K562 (cell line): ENCODE results near the gene CHGA. TPM values are rescaled to one million over a fixed set of nuclear protein-coding genes. Genes with fewer than 3 reads are reported as not detected.

Experiments used
- ATAC-seq: fragments of 200-7000 bp; cut with Tn5 transposase; 3 replicates; pipeline ENCODE4 v1.9.1; 2020; ENCODE audit warnings: moderate library complexity
- BruUV-seq: library from RNA; stranded (reverse); fragments of 400-500 nt; replicated peaks from 2 replicates; lab custom pipeline; 2021; lab: Mats Ljungman, UMichigan
- CTCF ChIA-PET: fragments of 300-600 bp; formaldehyde crosslinking; extraction: SDS; loops from one replicate; lab custom pipeline; 2021; ENCODE audit warnings: low intra/inter-chr PET ratio; lab: Yijun Ruan, JAX
- POLR2A ChIA-PET: fragments of 300-600, 350-650 bp; sonication (Branson Sonifier 250); formaldehyde crosslinking; extraction: SDS; loops from one replicate; lab custom pipeline; 2021; ENCODE audit warnings: antibody characterized with exemption, inconsistent platforms; lab: Yijun Ruan, JAX
- DNase-seq, 4 experiments: peaks; one replicate each; pipeline versions ENCODE4 v3.0.0 to v3.0.0-alpha.2; 2011 to 2018; ENCODE audit warnings: low spot score in 3 of 4, mixed read lengths in 3 of 4; ENCODE audit errors: extremely low read depth in 1 of 4
- FAIRE-seq: peaks from 2 replicates; lab custom pipeline; 2011; peaks lifted over from hg19 to GRCh38; lab: Jason Lieb, UNC
- H2AFZ ChIP-seq: 2 replicates; pipeline ENCODE4 v1.6.0; 2011; ENCODE audit warnings: low read depth, low read length, control low read depth, inconsistent platforms
- H3K27ac ChIP-seq: fragments of 200-600 bp; 3 replicates; pipeline ENCODE4 v1.8.0; 2011; ENCODE audit warnings: low read depth, mild to moderate bottlenecking, control low read depth, inconsistent platforms, low read length, moderate library complexity, mixed read lengths; ENCODE audit errors: extremely low read depth
- H3K27me3 ChIP-seq, 2 experiments: fragments of 300-600 bp in 1 of 2; 2 replicates in 1 of 2; 3 replicates in 1 of 2; pipeline versions ENCODE4 v1.6.0 to v1.8.0; 2011; ENCODE audit warnings: inconsistent platforms in 2 of 2, low read length in 2 of 2, mild to moderate bottlenecking in 1 of 2, mixed read lengths in 1 of 2, moderate library complexity in 1 of 2; ENCODE audit not compliant: control insufficient read depth in 2 of 2, insufficient read depth in 2 of 2
- H3K36me3 ChIP-seq: fragments of 300-600 bp; 3 replicates; pipeline ENCODE4 v1.8.0; 2011; ENCODE audit warnings: mild to moderate bottlenecking, low read length, inconsistent platforms; ENCODE audit not compliant: control insufficient read depth, insufficient read depth
- H3K4me1 ChIP-seq, 2 experiments: fragments of 200-600 bp in 1 of 2; replicated peaks in 1 of 2; 2 replicates in 1 of 2; 3 replicates in 1 of 2; pipeline versions ENCODE4 v1.5.1 to v1.8.0; 2011; ENCODE audit warnings: inconsistent platforms in 2 of 2, low read length in 2 of 2, mild to moderate bottlenecking in 1 of 2, mixed read lengths in 1 of 2, moderate library complexity in 1 of 2; ENCODE audit not compliant: control insufficient read depth in 2 of 2, insufficient read depth in 2 of 2
- H3K4me2 ChIP-seq: 2 replicates; pipeline ENCODE4 v1.6.1; 2011; ENCODE audit warnings: low read length, control low read depth, inconsistent platforms, mixed read lengths; ENCODE audit not compliant: insufficient read depth
- H3K4me3 ChIP-seq: fragments of 200-600 bp; sonication (generic), shearing (Covaris generic); 2 replicates; pipeline ENCODE4 v1.5.1; 2016; ENCODE audit warnings: control low read depth, inconsistent platforms
- H3K79me2 ChIP-seq: fragments of 200-600 bp; 3 replicates; pipeline ENCODE4 v1.8.0; 2011; ENCODE audit warnings: low read length, inconsistent platforms; ENCODE audit not compliant: control insufficient read depth, insufficient read depth
- H3K9ac ChIP-seq, 2 experiments: 2 replicates each; pipeline versions ENCODE4 v1.6.0 to v1.6.1; 2011; ENCODE audit warnings: low read depth in 2 of 2, low read length in 2 of 2, control low read depth in 1 of 2, inconsistent platforms in 1 of 2, mild to moderate bottlenecking in 1 of 2, mixed read lengths in 1 of 2; ENCODE audit not compliant: insufficient read depth in 1 of 2
- H3K9me1 ChIP-seq: one replicate; pipeline ENCODE4 v1.6.0; 2011; ENCODE audit warnings: inconsistent platforms, mild to moderate bottlenecking, low read length, moderate library complexity; ENCODE audit not compliant: control insufficient read depth, insufficient read depth
- H3K9me3 ChIP-seq: replicated peaks from 2 replicates; pipeline ENCODE4 v1.5.1; 2011; ENCODE audit warnings: low read depth, low read length, inconsistent platforms; ENCODE audit not compliant: control insufficient read depth, insufficient read depth
- H4K20me1 ChIP-seq: replicated peaks from 2 replicates; pipeline ENCODE4 v1.6.1; 2011; ENCODE audit warnings: low read length, inconsistent platforms, mixed read lengths; ENCODE audit not compliant: control insufficient read depth, insufficient read depth
- POLR3G ChIP-seq: IDR thresholded peaks from 2 replicates; pipeline ENCODE4 v1.6.1; 2011; ENCODE audit not compliant: insufficient read length, insufficient replicate concordance; ENCODE audit errors: extremely low read depth
- POU5F1 ChIP-seq: fragments of 150-350 bp; IDR thresholded peaks from 2 replicates; pipeline ENCODE4 v1.6.1; 2014; ENCODE audit warnings: borderline replicate concordance, low read length, low read depth, mild to moderate bottlenecking; ENCODE audit not compliant: partially characterized antibody
- RBM25 ChIP-seq: fragments of 200-400 bp; formaldehyde crosslinking; IDR thresholded peaks from 2 replicates; pipeline ENCODE4 v1.6.1; 2018; ENCODE audit warnings: low read length, low read depth, moderate library complexity; ENCODE audit not compliant: severe bottlenecking
- YBX1 ChIP-seq: fragments of 450-650 bp; IDR thresholded peaks from 2 replicates; pipeline ENCODE4 v1.7.1; 2016; ENCODE audit warnings: mild to moderate bottlenecking
- ZNF146 ChIP-seq: IDR thresholded peaks from one replicate; pipeline ENCODE4 v1.6.1; 2018; ENCODE audit warnings: missing compliant biosample characterization; ENCODE audit not compliant: unreplicated experiment
- ZNF583 ChIP-seq: fragments of 250-450 bp; sonication (Bioruptor Pico); IDR thresholded peaks from 2 replicates; pipeline ENCODE4 v1.4.0; 2020
- whole genome bisulfite sequencing: fragments of 100-300 bp; shearing (Covaris generic); methylation state at CpG from one replicate; pipeline ENCODE4 v1.1.6; 2016; ENCODE audit warnings: low coverage, mixed read lengths; ENCODE audit not compliant: insufficient coverage; ENCODE audit errors: missing lambda C conversion rate; 5-methylcytosine and 5-hydroxymethylcytosine counted together
- in situ Hi-C: fragments of 300-500 bp; cut with MboI; formaldehyde crosslinking; loops from 4 replicates; pipeline ENCODE4 v1.15.0; 2018; ENCODE audit warnings: inconsistent platforms, mixed read lengths
- intact Hi-C: fragments of 100-400 bp; cut with micrococcal nuclease; formaldehyde crosslinking; loops from 2 replicates; pipeline ENCODE4 v1.14.2; 2022
- polyA plus RNA-seq, 8 experiments: library from polyadenylated mRNA; depleted of rRNA in 4 of 8; stranded (reverse) in 5 of 8; unstranded in 3 of 8; fragments of >200 nt; fragmentation: Nextera tagmentation in 2 of 8; fragmentation: Illumina TruSeq in 1 of 8; extraction: Ambion mirVana in 2 of 8; extraction: Trizol in 1 of 8; gene quantifications; 2 replicates each; pipeline versions ENCODE4 v1.2.1 to v1.2.3, GENCODE V29; 2011 to 2014; ENCODE audit warnings: inconsistent platforms in 1 of 8, missing spikeins in 1 of 8
- total RNA-seq, 7 experiments: library from RNA; depleted of rRNA in 6 of 7; stranded (reverse); fragments of >200 nt in 6 of 7; fragmentation: Illumina TruSeq in 2 of 7; extraction: Trizol in 2 of 7; gene quantifications; 2 replicates each; pipeline versions ENCODE4 v1.2.1 to v1.2.3, GENCODE V29; 2011 to 2021; ENCODE audit warnings: low replicate concordance in 1 of 7

CHGA gene
- total and polyA plus RNA-seq, 9 of the 15 experiments (the other 6 are each of a cell fraction or from before 2014, with no cell fraction given) = not detected

DNA sequence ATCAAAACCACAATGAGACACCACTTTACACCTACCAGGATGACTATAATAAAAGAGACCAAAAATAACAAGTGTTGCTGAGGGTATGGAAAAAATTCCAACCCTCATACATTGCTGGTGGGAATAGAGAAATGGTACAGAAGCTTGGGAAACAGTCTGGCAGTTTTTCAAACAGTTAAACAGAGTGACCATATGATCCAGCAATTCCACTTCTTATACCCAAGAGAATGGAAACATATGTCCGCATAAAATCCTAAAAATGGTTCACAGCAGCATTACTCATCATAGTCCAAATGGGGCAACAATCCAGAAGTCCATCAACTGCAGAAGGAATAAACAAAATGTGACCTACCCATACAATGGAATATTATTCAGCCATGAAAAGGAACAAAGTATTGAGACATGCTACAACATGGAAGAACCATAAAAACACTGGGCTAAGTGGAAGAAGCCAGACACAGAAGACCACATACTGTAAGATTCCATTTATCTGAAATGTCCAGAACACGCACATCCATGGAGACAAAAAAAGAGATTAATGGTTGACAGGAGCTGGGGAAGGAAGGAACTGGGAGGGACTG lies 44.5 kb downstream of the CHGA start:
- no peak overlapping the region for H3K4me2 ChIP-seq
- no peak for FAIRE-seq
- TF ChIP-seq ZNF583 (CRISPR knock-in tag) = no peak
- TF ChIP-seq YBX1 = no peak
- TF ChIP-seq ZNF146 (CRISPR knock-in tag) = peak; percentile 79
- no peak for TF ChIP-seq POU5F1
- TF ChIP-seq POLR3G = no peak
- peak; percentile 23 for TF ChIP-seq RBM25
- TF ChIP-seq, all 486 proteins: peak for 2
- BruUV-seq = no TSS peak
- Histone ChIP-seq H3K9ac (no peak overlapping the region), H3K27me3 (no peaks in the 10 kb centered on the region), H4K20me1 (no peaks in the 10 kb centered on the region), H3K27ac (no peak overlapping the region), H3K4me1 (peaks cover 0 to 5% of the 10 kb centered on the region in 2 experiments; a peak in 1 of 5 replicates), H3K36me3 (no peaks in the 10 kb centered on the region), H3K9me3 (no peaks in the 10 kb centered on the region), H3K4me3 (no peak overlapping the region), H3K79me2 (peaks cover 4% of the 10 kb centered on the region; the same call in 1 of the 3 replicates), H3K9me1 (no peaks in the 10 kb centered on the region), H2AFZ (no peak overlapping the region)
- CTCF ChIA-PET = no interaction called here
- POLR2A ChIA-PET = no interaction called here
- intact Hi-C loops (no loop called here), in situ Hi-C loops (no loop called here)
- WGBS = 93% methylated on average over 2 of the region's 2 CpGs
- DNase-seq = no peak
- no peak for ATAC-seq
